Fibroblast of mammary gland (primary cell): ENCODE measurements around the gene BIRC2.

Source experiments
- DNase-seq: peaks from one replicate; pipeline ENCODE4 v3.0.0-alpha.2; 2010; ENCODE audit warnings: low read depth
- H3K4me3 ChIP-seq: 2 replicates; pipeline ENCODE4 v1.5.1; 2011; ENCODE audit warnings: low read depth, mild to moderate bottlenecking, low read length, moderate library complexity; ENCODE audit not compliant: control insufficient read depth
- CTCF ChIP-seq: conservative IDR thresholded peaks from 2 replicates; pipeline ENCODE4 v1.5.1; 2011; ENCODE audit warnings: low read depth, low read length, inconsistent platforms; ENCODE audit not compliant: control insufficient read depth, insufficient read depth

Gene BIRC2

GRCh38 chr11:102419181-102419580 lies 72.2 kb downstream of the BIRC2 start:
- TF ChIP-seq CTCF: no peak
- DNase-seq: no peak
- H3K4me3 ChIP-seq: no peak overlapping the region

- no peak overlapping the region for H3K4me3 ChIP-seq
- no peak for DNase-seq
- no peak for TF ChIP-seq CTCF
Observed at GRCh38 chr11:102420547-102420946, 73.5 kb downstream of the BIRC2 start.

- no peak for DNase-seq
- H3K4me3 ChIP-seq: no peak overlapping the region
- TF ChIP-seq CTCF: no peak
Observed at GRCh38 chr11:102421261-102421660, 74.2 kb downstream of the BIRC2 start.

- DNase-seq: no peak
- no peak for TF ChIP-seq CTCF
- no peak overlapping the region for H3K4me3 ChIP-seq
Observed at GRCh38 chr11:102422817-102423712, 76.1 kb downstream of the BIRC2 start.

GRCh38 chr11:102423936-102424335 lies 76.9 kb downstream of the BIRC2 start:
- TF ChIP-seq CTCF: no peak
- DNase-seq: no peak
- H3K4me3 ChIP-seq: no peak overlapping the region

- H3K4me3 ChIP-seq: no peak overlapping the region
- no peak for DNase-seq
- TF ChIP-seq CTCF: no peak
Observed at GRCh38 chr11:102426000-102426399, 79.0 kb downstream of the BIRC2 start.

- no peak for DNase-seq
- no peak for TF ChIP-seq CTCF
- H3K4me3 ChIP-seq: no peak overlapping the region
Observed at GRCh38 chr11:102426570-102426969, 79.6 kb downstream of the BIRC2 start.
